Sciatic nerve (tissue), 2 donors: ENCODE data around the gene HYOU1. TPM values are rescaled to one million over a fixed set of nuclear protein-coding genes. Genes with fewer than 3 reads are reported as not detected.
"Not testable (repeated sequence)": the region's sequence is repeated elsewhere in the genome, so short reads cannot be mapped to it uniquely, and the experiment has no call there.

Experiments used
- ATAC-seq: fragments of 200-7000 bp; cut with Tn5 transposase; one replicate; pipeline ENCODE4 v1.9.1; 2020; ENCODE audit warnings: mild to moderate bottlenecking, moderate library complexity
- DNase-seq: peaks from one replicate; pipeline ENCODE4 v3.0.0-alpha.2; 2020; ENCODE audit warnings: low spot score
- intact Hi-C: fragments of 100-400 bp; cut with DNase I; formaldehyde crosslinking; loops from one replicate; pipeline ENCODE4 v1.14.2; 2022
- total RNA-seq: library from RNA; stranded (reverse); fragmentation: NEBNext Ultra II Directional; extraction: Animal tissue kit (Norgen Biotek cat#: 25700); gene quantifications from one replicate; pipeline ENCODE4 v1.2.1, GENCODE V29; 2021
- donor health status: DM: no; HTN: no; CAD: no.
- donor health status: DM: no; HTN: no; CAD: no.

Gene HYOU1
- total RNA-seq, 1 donor from 2014 or later = 107 TPM

DNA sequence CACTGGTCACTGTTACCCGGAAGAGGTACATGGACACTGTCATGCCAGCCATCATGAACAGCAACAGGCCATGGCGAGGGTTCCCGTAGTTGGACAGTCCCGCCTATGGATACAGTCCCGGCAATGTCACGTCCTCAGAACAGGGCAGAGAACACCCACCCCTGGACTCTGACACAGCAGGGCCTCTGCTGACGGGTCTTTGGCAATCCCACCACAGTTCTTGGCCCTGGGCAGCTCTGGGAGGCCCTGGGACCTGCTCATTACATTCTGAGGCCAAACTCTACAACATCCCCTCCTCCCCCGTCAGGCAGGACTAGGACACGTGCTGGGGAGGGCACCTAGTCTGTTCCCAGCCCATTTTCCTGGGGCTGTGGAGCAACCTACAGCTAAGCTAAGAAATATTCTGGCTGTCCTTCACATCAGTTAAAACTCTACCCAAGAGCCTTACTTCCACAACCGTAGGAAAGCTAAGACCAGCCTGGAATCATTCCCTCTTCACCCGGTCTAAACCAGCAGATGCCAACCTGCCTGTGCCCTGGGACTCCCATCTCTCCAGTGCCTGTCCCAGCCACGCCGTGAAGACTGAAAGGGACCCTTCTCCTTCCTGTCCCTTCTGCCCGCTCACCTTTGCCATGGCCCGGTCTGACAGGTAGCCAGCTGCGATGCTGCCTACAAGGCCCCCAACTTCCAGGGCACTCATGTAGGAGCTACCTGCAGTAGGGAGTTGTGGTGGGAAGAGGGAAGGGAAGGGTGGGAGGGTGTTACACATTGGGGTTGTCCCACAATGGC is 30.8 kb downstream of the HYOU1 start:
- ATAC-seq = no peak
- DNase-seq = no peak
- intact Hi-C loops = no loop called here

DNA sequence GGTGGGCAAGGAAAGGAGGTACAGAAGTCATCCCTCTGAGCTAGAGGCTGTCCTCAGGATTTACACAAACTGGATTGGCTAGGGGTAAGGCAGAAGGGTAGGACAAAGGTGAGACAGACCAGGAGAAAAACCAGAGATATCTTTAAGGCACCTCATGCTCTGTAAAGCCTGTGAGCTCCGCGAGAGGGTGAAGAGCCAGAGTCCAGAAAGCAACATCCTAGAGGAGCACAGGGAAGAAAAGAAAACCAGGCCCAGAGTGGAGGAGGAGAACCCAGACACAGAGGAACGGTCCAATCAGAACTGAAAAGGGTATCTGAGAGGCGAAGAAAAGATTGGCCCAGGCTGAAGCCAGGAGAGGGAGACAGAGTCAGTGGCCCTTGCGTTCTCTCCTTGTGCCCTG is 31.5 kb downstream of the HYOU1 start:
- no peak for ATAC-seq
- DNase-seq = no peak
- intact Hi-C loops = no loop called here

DNA sequence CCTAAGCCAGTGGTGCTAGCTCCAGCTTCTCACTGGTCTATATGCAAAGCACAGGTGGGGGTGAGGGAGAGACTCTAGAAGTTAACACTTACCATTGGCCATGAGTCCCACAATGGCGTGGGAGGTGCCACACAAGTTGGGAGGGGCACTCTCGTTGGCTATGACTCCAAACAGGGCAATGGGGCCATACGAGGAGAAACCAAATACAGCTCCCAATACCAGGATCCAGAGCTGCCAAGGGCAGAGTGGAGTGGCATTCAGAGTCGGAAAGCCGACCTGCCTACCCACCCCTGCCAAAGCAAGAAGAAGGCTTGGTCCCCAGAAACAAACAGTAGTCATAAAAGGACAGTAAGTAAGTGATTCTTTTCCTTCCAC is 31.9 kb downstream of the HYOU1 start:
- no peak for DNase-seq
- intact Hi-C loops = no loop called here
- no peak for ATAC-seq

DNA sequence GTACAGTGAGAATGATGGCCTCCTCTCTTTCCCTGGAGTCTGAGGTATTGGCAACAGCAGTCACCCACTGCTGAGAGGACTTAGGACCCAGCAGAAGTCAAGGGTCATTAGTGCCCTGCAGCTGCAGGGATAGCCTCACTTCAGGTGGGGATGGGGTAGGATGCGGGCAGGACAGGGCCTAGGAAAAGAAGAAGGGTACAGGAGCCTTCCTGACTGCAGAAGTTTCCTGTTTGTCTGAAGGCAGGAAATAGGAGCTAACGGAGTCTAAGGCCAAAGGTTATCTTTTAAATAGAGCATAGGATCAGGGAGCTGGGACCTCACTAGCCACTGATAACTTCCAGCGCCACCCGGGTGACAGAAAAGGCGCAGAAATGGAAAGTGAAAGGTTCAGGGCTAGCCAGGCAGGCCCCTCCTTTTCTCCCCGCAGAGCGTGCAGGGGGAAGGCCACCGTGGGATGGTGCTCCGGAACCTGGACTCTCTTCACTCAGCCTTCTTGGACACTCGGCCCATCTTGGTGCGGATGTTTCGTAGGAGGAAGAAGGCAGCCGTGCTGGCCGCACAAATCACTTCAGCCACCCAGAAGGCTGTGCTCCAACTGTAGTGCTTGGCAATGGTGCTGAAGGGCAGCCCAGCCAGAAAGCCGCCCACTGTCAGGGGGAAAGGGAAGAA is 32.4 kb downstream of the HYOU1 start:
- no peak for DNase-seq
- ATAC-seq = no peak
- intact Hi-C loops = no loop called here

DNA sequence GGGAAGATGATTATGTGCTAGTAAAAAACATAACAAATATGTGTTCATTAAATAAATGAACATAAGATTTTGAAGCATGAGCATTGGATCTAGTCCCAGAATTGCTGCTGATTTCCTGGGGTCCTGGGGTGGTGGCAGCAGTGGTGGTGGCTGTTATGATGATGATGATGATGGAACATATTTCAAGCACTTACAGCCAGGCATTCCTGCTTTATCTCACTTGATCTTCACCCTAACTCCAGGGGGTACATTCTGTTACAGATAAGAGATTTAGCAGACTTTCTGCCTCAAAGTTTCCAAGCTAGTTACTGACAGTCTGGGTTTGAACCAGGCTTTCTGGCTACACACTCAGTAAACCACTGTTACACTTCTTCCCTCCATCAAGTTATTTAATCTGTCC is 33.3 kb downstream of the HYOU1 start:
- intact Hi-C loops = no loop called here
- ATAC-seq = no peak
- DNase-seq = no peak

DNA sequence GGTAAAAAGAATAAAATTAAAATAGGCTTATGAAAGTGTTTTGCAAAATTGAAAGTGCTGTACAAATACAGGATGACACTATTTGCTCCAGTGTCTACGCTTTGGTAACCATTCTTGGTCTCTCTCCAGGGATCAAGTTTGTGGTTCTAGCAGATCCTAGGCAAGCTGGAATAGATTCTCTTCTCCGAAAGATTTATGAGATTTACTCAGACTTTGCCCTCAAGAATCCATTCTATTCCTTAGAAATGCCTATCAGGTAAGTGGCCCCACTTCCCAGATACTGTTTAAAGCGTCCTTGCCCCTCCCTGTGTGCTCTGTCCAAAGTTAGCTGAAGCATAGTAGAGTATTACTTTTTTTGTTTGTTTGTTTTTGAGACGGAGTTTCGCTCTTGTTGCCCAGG is 35.4 kb downstream of the HYOU1 start:
- no peak for DNase-seq
- intact Hi-C loops = no loop called here
- ATAC-seq = no peak

DNA sequence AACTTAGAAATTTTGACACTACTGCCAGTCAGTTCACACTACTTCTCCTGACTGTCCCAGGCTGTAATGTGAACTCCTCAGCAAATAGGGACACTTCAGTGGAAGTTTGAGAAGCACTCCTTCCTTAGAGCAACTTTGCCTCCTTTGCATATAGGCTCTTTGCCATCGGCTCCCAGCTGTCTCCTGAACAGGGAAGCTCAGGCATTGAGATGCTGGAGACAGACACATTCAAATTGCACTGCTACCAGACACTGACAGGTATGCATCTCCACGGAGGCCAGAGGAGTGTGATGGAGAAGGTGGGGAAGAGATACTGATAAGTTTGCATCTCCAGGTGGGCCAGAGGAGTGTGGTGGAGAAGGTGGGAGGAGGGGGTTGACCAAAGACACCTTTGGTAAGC is 37.0 kb downstream of the HYOU1 start:
- intact Hi-C loops = no loop called here
- no peak for DNase-seq

DNA sequence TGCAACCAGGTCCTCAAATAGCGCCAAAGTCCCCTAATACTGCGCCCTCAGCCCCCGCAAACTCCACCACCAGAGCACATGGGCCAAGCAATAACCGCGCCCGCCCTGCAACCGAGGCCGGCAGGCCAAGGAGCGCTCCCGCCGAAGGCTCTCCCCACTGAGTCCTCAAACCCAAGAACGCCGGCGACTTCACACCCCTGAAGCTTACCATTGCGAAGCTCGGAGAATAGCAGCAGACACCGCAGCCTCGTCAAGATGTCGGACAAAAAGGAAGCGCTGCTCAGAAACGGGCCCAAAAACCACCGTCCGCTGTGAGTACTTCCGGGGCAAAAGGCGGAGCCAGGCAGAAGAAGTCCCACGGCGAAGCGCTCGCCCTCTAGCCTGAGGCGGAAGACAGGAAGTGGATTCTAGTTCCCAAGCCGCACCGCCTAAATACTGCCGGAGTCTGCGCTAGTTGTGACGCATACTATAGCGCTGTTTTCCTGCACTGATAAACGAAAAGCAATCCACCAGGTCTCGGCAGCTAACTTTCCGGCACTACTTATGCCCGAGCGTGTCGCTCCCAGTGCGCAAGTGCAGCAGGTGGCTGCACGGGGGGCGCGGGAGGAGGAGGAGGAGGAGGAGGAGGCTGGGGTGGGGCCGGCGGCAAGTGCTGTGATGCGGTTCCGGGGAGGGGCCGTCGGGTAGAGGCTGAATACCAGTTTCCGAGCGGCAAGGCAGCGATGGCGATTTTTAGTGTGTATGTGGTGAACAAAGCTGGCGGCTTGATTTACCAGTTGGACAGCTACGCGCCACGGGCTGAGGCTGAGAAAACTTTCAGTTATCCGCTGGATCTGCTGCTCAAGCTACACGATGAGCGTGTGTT is 38.7 kb downstream of the HYOU1 start, which contains the start of the genes RPS25 and TRAPPC4:
Gene RPS25, minus strand, starts transcription at position 270 of the 865 bp plus-strand sequence. Its CDS starts 59 bp downstream, at position 211.
Gene TRAPPC4, plus strand, starts transcription at position 693 of the 865 bp plus-strand sequence. Its CDS starts 30 bp downstream, at position 723.
- DNase-seq (peak; percentile 97), ATAC-seq (peak; percentile 98)
- intact Hi-C loops = no loop called here

More for the DNA sequence above, 37.0 kb downstream of the HYOU1 start:
- ATAC-seq = no peak

DNA sequence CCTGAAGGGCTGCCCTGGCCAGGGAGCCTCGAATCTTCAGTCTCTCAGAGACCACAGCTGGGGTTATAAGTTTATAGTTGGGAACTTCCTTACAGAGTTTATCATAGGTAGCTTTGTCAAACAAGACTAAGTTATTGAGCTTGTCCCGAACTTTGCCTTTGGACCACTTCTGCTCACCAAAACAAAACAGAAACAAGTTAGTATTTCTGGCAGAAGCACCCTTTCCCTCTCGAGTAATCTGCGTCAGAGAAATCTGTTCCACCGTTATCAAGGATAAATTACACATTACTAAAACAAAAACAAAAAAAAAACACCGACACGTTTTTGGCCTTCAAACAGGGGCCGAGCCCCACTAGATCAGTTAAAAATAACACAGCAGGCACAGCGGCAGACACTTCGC is 39.6 kb downstream of the HYOU1 start:
- DNase-seq, intact Hi-C loops, ATAC-seq: not testable (repeated sequence)

DNA sequence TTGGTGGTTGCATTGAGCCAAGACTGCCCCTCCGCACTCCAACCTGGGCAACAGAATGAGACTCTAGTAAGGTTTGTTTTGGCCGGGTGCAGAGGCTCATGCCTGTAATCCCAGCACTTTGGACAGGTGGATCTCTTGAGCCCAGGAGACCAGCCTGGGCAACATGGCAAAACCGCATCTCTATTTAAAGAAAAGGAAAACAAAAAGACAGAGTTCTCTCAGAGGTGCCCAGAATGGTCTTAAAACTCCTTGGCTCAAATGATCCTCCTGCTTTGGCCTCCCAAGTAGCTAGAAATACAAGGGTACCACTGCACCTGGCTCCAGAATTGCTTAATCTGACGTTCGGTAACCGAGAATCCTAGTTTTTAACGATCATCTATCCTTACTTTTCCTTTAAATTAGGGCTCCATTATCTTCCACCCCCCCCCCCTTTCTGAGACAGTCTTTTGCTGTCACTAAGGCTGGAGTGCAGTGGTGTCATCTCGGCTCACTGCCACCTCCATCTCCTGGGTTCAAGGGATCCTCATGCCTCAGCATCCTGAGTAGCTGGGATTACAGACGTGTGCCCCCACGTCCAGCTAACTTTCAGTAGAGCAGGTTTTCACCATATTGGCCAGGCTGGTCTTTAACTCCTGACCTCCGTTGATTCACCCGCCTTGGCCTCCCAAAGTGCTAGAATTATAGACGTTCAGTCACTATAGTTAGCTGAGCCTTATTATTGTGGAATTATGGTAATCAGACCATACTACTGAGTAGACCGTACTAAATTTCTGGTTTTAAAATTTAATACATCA is 40.6 kb downstream of the HYOU1 start:
- intact Hi-C loops = no loop called here
- DNase-seq (no peak), ATAC-seq (no peak)

DNA sequence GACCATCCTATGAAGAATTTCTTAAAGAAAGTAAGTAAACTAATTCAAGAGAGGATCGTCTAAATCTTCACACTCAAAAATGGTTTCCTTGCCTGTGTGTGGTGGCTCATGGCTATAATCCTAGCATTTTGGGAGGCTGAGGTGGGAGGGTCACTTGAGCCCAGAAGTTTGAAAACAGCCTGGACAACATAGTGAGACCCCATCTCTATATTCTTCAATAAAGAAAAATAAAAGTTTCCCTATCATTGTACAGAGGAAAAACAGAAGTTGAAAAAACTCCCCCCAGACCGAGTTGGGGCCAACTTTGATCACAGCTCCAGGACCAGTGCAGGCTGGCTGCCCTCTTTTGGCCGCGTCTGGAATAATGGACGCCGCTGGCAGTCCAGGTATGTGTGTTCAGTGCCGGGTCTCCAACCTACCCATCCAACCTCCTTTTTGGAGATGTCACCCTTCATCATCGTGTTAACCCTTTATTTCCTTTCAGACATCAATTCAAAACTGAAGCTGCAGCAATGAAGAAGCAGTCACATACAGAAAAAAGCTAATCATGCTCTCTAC is 41.9 kb downstream of the HYOU1 start:
- intact Hi-C loops = no loop called here
- ATAC-seq = no peak
- no peak for DNase-seq

DNA sequence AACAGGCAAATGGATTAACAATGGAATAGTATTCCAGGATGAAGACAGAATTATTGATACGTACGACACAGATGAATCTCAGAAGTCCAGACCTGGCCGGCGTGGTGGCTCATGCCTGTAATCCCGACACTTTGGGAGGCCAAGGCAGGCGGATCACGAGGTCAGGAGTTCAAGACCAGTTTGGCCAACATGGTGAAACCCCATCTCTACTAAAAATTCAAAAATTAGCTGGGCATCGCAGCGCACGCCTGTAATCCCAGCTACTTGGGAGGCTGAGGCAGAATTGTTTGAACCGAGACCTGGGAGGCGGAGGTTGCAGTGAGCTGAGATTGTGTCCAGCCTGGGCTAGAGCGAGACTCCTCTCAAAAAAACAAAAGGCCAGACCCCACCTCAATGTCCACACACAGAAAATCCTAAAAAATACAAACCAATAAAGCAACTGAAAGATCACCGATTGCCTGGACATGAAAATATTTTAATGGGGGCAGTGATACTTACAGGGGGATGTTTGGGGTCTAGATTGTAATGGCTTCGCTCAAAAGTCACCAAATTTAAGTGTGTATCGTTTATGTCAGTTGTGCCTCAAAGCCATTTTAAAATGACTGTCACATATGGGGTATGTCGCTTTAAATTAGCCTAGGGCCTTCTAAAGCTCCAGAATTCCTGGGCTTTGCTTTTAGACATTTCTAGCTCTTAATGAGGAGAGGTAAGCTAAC is 42.6 kb downstream of the HYOU1 start:
- DNase-seq = no peak
- ATAC-seq = no peak
- intact Hi-C loops = no loop called here

DNA sequence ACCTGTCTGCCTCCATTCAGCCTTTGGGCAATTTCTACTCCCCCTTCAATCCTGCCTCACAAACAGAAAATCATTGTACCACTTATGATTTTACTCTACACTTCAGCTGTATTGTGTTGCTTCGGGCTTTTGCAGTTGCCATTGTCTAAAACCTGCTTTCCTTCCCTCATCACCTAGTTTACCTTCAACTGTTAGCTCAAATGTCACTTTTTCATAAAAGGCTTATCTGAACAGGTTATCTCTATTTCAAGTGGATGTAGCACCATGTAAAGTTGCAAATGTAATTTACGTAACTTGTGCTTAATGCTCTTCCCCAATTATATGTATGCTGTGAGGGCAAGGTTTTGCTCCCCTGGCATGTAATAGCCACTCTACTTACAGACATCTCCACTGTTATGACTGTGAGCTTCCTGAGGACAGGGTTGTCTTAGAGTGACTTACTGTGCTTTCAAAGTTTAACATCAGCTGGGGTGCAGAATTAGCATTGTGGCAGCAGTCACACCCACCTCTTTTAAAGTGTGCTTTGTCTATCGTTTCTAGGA is 44.3 kb downstream of the HYOU1 start:
- intact Hi-C loops = no loop called here
- no peak for ATAC-seq
- no peak for DNase-seq

DNA sequence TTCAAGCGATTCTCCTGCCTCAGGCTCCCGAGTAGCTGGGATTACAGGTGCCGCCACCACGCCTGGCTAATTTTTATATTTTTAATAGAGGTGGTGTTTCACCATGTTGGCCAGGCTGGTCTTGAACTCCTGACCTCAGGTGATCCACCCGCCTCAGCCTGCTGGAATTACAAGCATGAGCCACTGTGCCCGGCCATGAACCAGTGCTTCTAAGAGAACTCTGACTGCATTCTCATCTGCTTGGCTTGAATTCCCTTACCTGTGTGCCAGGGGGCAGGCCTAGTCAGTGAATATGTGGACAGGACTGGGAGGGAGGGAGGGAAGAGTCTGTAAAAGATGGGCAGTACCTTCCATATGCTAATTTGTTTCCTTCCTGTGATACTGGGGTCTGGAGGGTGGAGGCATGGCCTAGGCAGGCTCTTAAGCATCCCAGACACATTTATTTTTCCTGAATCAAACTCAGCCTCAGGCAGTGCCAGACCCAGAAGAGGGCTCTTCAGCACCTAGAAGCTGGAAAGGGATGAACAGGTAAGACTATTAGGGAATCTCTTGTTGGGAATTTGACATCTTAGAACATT is 45.4 kb downstream of the HYOU1 start:
- ATAC-seq (no peak), DNase-seq (no peak)
- intact Hi-C loops = no loop called here

DNA sequence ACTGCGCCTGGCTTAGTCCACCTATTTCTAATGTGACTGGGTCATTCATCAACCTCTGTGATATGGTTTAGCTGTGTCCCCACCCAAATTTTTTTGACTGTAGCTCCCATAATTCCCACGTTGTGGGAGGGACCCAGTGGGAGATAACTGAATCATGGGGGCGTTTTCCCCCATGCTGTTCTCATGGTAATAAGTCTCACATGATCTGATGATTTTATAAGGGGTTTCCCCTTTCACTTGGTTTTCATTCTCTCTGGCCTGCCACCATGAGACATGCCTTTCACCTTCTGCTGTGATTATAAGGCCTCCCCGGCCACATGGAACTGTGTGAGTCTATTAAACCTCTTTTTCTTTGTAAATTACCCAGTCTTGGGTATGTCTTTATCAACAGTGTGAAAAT is 50.3 kb downstream of the HYOU1 start:
- no peak for DNase-seq
- intact Hi-C loops = no loop called here
- ATAC-seq = no peak

DNA sequence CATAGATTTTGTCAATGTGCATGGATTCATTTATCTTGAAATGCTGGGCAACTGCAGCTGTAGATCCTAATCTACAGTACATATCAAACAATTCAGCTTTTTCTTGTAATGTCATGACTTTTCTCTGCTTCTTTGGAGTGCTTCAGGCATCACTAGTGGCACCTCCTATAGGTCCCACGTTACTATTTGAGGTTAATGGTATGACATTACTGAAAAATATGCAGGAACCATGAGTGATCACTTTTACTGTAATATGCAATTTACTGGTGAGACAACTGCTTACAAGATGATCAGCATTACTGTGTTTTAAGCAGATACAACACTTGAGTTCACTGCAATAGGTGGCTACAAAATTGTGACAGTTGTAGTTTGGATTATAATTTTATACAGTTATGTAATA is 56.1 kb downstream of the HYOU1 start:
- intact Hi-C loops = no loop called here
- no peak for ATAC-seq
- DNase-seq = no peak

DNA sequence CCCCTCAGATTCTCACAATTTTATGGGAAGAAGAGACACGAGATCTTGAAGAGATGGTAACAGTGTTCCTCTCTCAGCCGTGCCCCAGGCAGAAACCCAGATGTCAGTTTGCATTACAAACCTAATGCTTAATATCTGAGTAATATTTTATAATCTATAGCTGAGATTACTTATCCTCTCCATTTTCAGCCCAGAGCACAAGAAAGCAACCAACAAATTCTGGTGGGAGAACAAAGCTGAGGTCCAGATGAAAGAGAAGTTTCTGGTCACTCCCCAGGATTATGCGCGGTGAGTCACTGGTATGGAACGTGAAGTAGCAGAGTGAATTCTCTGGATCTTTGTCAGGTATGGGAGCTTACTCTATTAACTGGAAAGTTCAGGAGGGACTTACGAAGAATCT is 58.2 kb downstream of the HYOU1 start:
- ATAC-seq = no peak
- DNase-seq = no peak
- intact Hi-C loops = no loop called here
